GM21576 (cell line): ENCODE data around the gene GLYATL3.

Source experiments
- ATAC-seq: cut with Tn5 transposase; IDR thresholded peaks from one replicate; pipeline ENCODE4 v1.9.1; 2021; ENCODE audit warnings: mild to moderate bottlenecking, moderate library complexity; ENCODE audit not compliant: unreplicated experiment

The GLYATL3 gene

GRCh38 chr6:49543087-49543858 lies 43.5 kb downstream of the GLYATL3 start:
- no peak for ATAC-seq

DNA sequence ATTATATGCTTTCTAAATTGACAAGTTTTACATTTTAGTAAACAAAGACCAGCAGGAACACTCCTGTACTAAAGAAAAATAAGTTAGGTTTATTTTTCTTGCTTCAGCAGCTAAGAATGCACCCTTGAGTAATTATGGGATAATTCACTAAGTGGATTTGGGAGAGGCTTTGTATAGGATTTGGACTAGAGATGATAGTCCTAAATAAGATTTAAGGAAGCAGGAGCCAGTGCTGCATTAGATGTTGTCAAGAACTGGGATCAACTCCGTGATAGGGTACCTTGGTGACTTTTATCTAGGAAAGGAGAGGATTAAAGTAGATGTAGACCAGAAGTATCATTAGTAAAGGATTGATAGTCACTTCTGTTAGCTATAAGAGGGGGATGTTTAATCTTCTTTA lies 46.6 kb downstream of the GLYATL3 start:
- ATAC-seq, result no peak

DNA sequence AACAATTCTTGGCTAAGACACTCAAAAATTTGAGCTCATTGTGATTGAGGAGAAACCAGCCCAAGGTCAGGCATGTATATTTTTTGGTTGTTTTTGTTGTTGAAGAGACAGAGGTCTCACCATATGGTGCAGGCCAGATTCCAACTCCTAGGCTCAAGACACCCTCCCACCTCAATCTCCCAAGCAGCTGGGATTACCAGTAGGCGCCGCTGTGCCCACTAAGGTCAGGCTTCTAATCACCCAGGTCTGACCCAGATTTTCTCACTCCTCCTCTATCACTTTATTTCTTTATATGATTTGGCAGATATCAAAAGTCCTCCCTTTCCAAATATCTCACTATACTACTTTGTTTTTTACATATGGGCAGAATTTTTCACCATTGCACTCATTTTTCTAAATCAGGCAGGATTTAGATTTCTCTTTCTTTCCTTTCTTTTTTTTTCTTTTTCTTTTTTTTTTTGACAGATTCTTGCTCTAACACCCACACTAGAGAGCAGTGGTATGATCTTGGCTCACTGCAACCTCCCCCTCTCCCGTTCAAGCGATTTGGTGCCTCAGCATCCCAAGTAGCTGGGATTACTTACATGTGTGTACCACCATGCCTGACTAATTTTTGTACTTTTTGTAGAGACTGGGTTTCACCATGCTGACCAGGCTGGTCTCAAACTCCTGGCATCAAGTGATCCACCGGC lies 49.0 kb downstream of the GLYATL3 start:
- ATAC-seq, result no peak

DNA sequence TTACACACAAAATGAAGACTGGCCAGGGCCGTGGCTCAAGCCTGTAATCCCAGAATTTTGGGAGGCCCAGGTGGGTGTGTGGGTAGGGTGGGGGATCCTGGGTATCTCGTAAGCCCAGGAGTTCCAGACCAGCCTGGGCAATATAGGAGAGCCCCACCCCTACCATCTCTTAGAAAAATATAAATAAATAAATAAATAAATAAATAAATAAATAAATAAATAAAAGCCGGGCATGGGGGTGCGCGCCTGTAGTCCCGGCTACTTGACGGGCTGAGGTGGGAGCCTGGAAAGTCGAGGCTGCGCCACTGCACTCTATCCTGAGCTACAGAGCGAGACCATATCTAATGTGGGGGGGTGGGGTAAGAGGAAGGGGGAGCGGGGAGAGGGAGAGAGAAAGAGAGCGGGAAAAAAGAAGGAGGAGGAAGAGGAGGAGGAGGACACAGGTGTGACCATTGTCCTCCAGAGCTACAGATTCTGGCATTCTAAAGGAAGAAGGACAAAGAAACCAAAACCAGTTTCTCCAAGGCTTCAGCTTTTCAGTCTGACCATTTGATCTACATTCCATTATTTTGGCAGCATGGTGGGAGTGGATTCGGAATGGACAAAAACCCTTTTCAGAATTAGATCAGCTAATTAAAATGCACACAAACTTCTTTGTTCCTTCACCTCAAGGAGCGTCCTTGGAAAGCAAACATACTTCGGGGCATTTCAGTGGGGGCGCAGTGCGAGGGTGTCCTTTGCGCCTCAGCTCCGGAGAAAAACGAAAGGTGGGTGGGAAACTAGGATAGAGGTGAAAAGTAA lies 50.2 kb downstream of the GLYATL3 start:
- no peak for ATAC-seq

GRCh38 chr6:49550492-49551077 lies 50.9 kb downstream of the GLYATL3 start, which contains the start of gene C6orf141:
Gene C6orf141, plus strand, starts transcription at chr6:49550668. Its CDS starts 125 bp downstream, at chr6:49550793.
- ATAC-seq, result peak; percentile 69

DNA sequence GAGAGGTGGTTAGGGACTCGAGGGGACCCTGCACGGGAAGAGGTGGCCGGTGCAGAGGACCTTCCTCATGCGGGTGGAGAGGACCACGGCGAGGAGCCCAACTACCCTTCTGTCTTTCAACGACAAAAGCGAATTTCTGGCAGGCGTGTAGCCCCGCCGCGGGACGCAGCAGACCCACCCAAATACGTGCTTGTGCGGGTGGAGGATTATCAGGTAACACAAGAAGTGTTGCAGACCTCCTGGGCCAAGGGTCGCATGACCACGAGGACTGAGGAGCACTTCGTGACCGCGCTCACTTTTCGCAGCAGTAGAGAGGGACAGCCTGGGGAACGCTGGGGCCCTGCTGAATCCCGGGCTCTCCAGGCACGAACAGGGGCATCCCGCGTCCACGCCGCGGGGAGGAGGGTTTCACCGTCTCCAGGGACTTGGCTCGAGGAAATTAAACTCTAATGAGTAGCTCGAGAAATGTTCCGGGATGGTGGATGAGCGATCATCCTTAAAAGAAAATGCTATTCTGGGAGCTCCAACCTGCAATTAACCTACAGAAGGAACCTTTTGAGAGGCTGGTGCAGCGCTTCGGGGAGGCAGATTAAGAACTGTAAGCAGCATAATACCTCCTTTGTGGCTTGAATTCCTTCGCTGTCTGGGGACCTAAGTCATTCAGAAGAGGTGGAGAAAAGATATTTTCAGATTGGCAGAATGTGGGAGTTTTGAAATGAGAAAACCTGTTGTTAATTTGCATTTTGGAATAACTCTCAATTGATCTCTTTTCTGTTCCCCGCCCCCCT lies 51.5 kb downstream of the GLYATL3 start:
- peak; percentile 41 for ATAC-seq

- peak; percentile 64 for ATAC-seq
Observed at GRCh38 chr6:49551866-49552129, 52.1 kb downstream of the GLYATL3 start.

DNA sequence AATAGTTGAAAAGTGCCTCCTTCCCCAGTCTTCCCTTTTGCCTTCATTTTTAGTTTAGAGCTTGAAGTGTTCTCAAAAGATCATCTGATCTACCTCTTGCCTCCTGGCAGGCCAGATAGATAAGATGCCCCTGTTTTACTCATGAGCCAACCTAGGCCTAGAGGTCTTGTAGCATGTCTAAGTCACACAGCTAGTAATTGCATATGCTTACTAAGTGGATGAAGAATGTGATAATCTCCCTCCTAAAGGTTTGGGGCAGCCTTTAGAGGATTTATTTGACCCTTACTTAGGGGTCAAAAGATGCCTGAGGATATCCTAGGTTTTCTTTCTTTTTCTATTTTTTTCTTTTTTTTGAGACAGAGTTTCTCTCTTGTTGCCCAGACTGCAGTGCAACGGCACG lies 52.9 kb downstream of the GLYATL3 start:
- no peak for ATAC-seq

DNA sequence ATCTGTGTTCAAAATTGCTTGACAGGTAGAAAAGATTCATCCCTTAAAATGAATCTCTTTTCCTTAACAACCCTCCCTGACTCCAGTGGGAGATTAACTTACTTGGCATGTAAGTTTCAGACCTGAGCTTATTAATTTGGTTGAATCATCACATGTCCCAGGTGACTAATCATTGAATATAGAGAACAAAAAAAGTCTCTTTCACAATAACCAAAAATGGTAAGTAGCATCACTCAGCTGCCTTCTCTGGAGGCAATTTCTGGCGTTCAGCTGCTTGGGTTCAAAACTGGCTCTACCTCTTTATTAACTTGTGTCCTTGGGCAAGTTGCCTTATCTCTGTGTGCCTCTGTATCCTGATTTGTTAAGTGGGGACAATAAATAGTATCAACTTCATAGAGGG lies 53.7 kb downstream of the GLYATL3 start:
- no peak for ATAC-seq

DNA sequence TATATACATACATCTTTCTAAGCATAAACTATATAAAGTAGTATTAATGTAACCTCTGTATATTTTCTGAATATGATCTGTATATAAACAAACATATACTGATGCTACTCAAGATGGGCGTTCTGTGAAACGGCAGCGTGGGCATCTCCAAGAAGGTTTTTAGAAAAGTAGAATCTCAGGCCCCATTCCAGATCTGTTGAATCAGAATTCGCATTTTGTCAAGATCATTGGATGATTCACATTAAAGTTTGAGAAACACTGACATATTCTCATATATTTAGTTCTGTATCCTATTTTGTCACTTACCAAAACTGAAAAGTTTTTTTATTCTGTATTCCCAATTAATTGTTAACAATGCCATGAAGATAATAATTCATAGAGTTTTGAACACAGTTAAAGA lies 56.2 kb downstream of the GLYATL3 start:
- ATAC-seq, result no peak

DNA sequence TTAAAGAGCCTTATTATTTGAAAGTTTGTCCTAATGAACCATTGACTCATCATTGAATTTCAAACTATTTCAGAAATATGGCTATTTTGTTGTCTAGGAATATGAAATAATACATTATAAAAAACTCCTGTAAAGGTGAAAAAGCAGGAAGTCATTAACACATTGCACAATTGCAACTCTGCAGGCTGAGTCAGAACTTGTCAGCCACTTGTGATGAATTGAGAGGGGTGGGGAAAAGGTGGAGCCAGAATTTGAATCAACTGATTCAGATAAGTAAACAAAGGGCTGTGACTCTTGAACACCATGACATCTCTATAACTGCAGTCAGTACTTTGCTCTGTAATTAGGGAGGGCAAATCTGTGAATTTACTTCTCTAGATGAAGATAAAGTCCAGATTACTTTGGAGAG lies 56.7 kb downstream of the GLYATL3 start:
- ATAC-seq, result no peak

DNA sequence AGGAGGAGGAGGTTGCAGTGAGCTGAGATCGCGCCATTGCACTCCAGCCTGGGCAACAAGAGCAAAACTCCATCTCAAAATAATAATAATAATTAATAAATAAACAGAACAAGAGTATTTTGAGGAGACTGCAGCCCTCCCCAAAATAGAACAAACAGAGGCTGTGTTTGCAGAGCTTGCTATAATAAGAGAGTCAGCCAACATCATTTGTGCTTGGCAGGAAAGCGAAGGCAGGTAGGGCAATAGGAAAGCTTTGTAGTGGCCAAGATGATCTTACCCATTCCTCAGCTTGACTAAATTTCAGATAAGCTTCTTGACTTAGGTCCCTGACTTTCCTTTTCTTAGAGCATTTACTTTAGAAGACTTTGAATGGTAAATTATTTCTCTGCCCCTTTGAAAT lies 57.5 kb downstream of the GLYATL3 start:
- ATAC-seq, result no peak

- ATAC-seq, result no peak
Observed at GRCh38 chr6:49558238-49558637, 58.5 kb downstream of the GLYATL3 start.

DNA sequence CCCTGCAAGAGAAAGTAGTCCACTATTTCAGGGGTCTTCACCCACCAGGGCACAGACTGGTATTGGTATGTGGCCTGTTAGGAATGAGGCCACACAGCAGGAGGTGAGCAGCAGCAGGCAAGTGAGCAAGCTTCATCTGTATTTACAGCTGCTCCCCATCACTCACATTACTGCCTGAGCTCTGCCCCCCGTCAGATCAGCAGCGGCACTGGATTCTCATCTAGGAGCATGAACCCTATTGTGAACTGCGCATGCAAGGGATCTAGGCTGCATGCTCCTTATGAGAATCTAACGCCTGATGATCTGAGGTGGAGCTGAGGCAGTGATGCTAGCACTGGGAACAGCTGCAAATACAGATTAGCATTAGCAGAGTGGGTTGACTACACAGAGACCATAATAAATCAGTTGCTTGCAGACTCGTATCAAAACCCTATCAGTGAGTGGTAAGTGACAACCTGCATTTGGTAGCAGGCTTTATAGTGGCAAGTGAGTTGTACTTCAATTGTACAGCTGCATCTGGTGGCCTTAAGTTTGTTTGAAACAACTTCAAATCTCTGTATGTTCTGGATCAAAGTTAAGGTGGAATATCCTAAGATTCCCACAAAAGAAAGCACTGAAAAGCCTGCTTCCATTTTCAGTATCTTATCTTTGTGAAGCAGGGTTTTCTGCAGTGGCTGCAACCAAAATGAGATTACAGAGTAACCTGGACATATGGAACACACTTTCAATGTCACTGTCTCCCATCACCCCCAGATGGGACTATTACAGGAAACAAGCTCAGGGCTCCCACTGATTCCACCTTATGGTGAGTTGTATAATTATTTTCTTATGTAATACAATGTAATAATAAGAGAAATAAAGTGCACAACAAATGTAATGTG lies 63.5 kb downstream of the GLYATL3 start:
- no peak for ATAC-seq

GRCh38 chr6:49564552-49564951 lies 64.8 kb downstream of the GLYATL3 start:
- ATAC-seq, result no peak

GRCh38 chr6:49565261-49565660 lies 65.5 kb downstream of the GLYATL3 start:
- ATAC-seq, result no peak

DNA sequence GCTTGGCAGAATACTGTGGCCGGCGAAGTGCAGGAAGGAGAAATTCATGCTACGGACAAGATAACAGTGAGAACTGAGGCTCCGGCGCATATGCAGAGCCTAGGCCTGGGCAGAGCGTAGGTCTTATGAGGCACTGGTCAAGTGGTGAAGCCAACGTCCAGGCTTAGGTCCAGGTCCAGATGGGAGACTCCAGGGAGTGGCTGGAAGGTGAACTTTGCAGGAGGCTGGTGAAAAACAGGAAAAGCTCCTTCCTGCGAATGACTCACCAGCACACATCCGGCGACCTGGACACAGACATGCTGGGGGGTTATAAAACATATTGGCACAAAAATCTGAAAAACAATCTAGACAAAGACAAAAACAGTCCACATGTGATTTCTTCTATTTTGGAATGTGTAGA lies 66.1 kb downstream of the GLYATL3 start:
- no peak for ATAC-seq

DNA sequence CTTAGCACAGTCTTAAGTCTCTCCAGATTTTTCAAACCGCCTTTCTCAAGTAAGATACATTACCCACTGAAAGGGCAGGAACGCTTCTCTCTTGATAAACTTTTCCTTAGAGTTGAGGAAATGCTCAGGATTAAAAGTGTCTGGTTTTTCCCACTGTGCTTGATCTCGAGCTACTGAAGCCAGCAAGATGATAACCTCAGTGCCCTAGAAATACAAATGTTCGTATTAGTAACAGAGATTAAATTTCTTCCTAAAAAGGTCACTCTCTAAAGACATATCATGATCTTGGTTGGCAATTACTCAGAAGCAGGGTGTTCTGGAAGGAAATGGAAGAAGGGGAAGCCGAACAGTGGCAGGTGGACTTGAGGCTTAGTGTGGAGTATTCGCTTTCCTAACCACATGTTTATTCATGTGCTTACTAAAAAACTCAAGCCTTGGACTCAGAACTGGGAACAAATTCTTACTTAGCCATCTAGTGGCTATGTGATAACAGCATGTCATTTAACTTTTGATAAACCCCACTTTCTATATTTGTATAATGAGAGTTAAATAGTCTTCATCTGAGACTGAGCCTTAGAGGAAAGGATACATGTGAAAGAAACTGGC lies 70.9 kb downstream of the GLYATL3 start:
- no peak for ATAC-seq

GRCh38 chr6:49576618-49577017 lies 76.9 kb downstream of the GLYATL3 start:
- no peak for ATAC-seq
